ENCODE results near the gene CD99. TPM values are rescaled to one million over a fixed set of nuclear protein-coding genes. Genes with fewer than 3 reads are reported as not detected.
"Not testable (repeated sequence)": the region's sequence is repeated elsewhere in the genome, so short reads cannot be mapped to it uniquely, and the experiment has no call there.

The CD99 gene
- total RNA-seq, 2 donors from 2014 or later, result 148 to 222 TPM

- peaks cover 2 to 6% of the 10 kb centered on the region in 2 donors for H3K36me3 Mint-ChIP-seq (ENCODE audit: insufficient read depth in 2 of 2)
- H3K9me3 Mint-ChIP-seq, result no peaks in the 10 kb centered on the region
- no peak for ATAC-seq (replicated peaks in 1 of 2)
- no peak for DNase-seq
- H3K4me3 Mint-ChIP-seq, result peak overlapping the region; percentile 73 to 84
- peak overlapping the region; percentile 98 for H3K27ac Mint-ChIP-seq
- no peaks in the 10 kb centered on the region for H3K27me3 Mint-ChIP-seq (ENCODE audit: low read depth)
- peaks cover 59% of the 10 kb centered on the region for H3K4me1 Mint-ChIP-seq (ENCODE audit: low read depth)
These were observed 18.5 kb downstream of the CD99 start for GRCh38 chrX:2709556-2709955.

GRCh38 chrX:2710041-2710840 is 19.1 kb downstream of the CD99 start:
- peaks cover 52% of the 10 kb centered on the region for H3K4me1 Mint-ChIP-seq (ENCODE audit: low read depth)
- peaks cover 2 to 10% of the 10 kb centered on the region in 2 donors for H3K36me3 Mint-ChIP-seq (ENCODE audit: insufficient read depth in 2 of 2)
- H3K27me3 Mint-ChIP-seq (ENCODE audit: low read depth), result no peaks in the 10 kb centered on the region
- DNase-seq (peak; percentile 50 to 51), ATAC-seq (replicated peaks in 1 of 2) (peak; percentile 64 to 68)
- peak overlapping the region; percentile 98 for H3K27ac Mint-ChIP-seq
- H3K4me3 Mint-ChIP-seq, result peak overlapping the region; percentile 73 to 84
- H3K9me3 Mint-ChIP-seq, result no peaks in the 10 kb centered on the region

- no peaks in the 10 kb centered on the region for H3K27me3 Mint-ChIP-seq (ENCODE audit: low read depth)
- H3K9me3 Mint-ChIP-seq, result no peaks in the 10 kb centered on the region
- peaks cover 44% of the 10 kb centered on the region for H3K4me1 Mint-ChIP-seq (ENCODE audit: low read depth)
- peak overlapping the region; percentile 50 for H3K27ac Mint-ChIP-seq
- ATAC-seq (replicated peaks in 1 of 2) (no peak), DNase-seq (no peak)
- peaks cover 5 to 21% of the 10 kb centered on the region in 2 donors for H3K36me3 Mint-ChIP-seq (ENCODE audit: insufficient read depth in 2 of 2)
- H3K4me3 Mint-ChIP-seq, result no peak overlapping the region
These were observed 20.3 kb downstream of the CD99 start for GRCh38 chrX:2711441-2711840.

GRCh38 chrX:2712428-2712827 is 21.3 kb downstream of the CD99 start:
- no peak for DNase-seq
- H3K9me3 Mint-ChIP-seq, result no peaks in the 10 kb centered on the region
- H3K36me3 Mint-ChIP-seq (ENCODE audit: insufficient read depth in 2 of 2), result peaks cover 7 to 23% of the 10 kb centered on the region in 2 donors
- H3K27ac Mint-ChIP-seq, result no peak overlapping the region
- H3K4me3 Mint-ChIP-seq, result no peak overlapping the region
- no peak for ATAC-seq (replicated peaks in 1 of 2)
- H3K27me3 Mint-ChIP-seq (ENCODE audit: low read depth), result no peaks in the 10 kb centered on the region
- peaks cover 36% of the 10 kb centered on the region for H3K4me1 Mint-ChIP-seq (ENCODE audit: low read depth)

- H3K4me3 Mint-ChIP-seq, result no peak overlapping the region
- H3K36me3 Mint-ChIP-seq (ENCODE audit: insufficient read depth in 2 of 2), result peaks cover 7 to 27% of the 10 kb centered on the region in 2 donors
- peaks cover 29% of the 10 kb centered on the region for H3K4me1 Mint-ChIP-seq (ENCODE audit: low read depth)
- ATAC-seq (replicated peaks in 1 of 2) (no peak), DNase-seq (no peak)
- H3K27ac Mint-ChIP-seq, result no peak overlapping the region
- H3K9me3 Mint-ChIP-seq, result no peaks in the 10 kb centered on the region
- no peaks in the 10 kb centered on the region for H3K27me3 Mint-ChIP-seq (ENCODE audit: low read depth)
These were observed 22.1 kb downstream of the CD99 start for GRCh38 chrX:2712890-2713840.

GRCh38 chrX:2714551-2714950 is 23.5 kb downstream of the CD99 start:
- no peak for ATAC-seq (replicated peaks in 1 of 2)
- Mint-ChIP-seq H3K4me1 (ENCODE audit: low read depth) (peaks cover 15% of the 10 kb centered on the region), H3K36me3 (ENCODE audit: insufficient read depth in 2 of 2) (peaks cover 15 to 39% of the 10 kb centered on the region in 2 donors), H3K4me3 (peak overlapping the region in 1 of 2 donors; percentile 60), H3K9me3 (no peaks in the 10 kb centered on the region), H3K27ac (peak overlapping the region; percentile 84), H3K27me3 (ENCODE audit: low read depth) (no peaks in the 10 kb centered on the region)
- no peak for DNase-seq

GRCh38 chrX:2715066-2715600 is 24.0 kb downstream of the CD99 start:
- peaks cover 16 to 44% of the 10 kb centered on the region in 2 donors for H3K36me3 Mint-ChIP-seq (ENCODE audit: insufficient read depth in 2 of 2)
- peak overlapping the region; percentile 18 to 37 for H3K4me3 Mint-ChIP-seq
- H3K9me3 Mint-ChIP-seq, result no peaks in the 10 kb centered on the region
- H3K27ac Mint-ChIP-seq, result peak overlapping the region; percentile 78
- peaks cover 9% of the 10 kb centered on the region for H3K4me1 Mint-ChIP-seq (ENCODE audit: low read depth)
- no peak for DNase-seq
- ATAC-seq (replicated peaks in 1 of 2), result no peak
- H3K27me3 Mint-ChIP-seq (ENCODE audit: low read depth), result no peaks in the 10 kb centered on the region

GRCh38 chrX:2717312-2717711 is 26.2 kb downstream of the CD99 start:
- peak overlapping the region; percentile 85 for H3K27ac Mint-ChIP-seq
- H3K36me3 Mint-ChIP-seq (ENCODE audit: insufficient read depth in 2 of 2), result peaks cover 17 to 44% of the 10 kb centered on the region in 2 donors
- no peaks in the 10 kb centered on the region for H3K27me3 Mint-ChIP-seq (ENCODE audit: low read depth)
- no peaks in the 10 kb centered on the region for H3K9me3 Mint-ChIP-seq
- H3K4me1 Mint-ChIP-seq (ENCODE audit: low read depth), result no peaks in the 10 kb centered on the region
- ATAC-seq (replicated peaks in 1 of 2), result peak; percentile 70 to 71
- DNase-seq, result no peak
- peak overlapping the region; percentile 55 to 69 for H3K4me3 Mint-ChIP-seq

GRCh38 chrX:2718821-2719220 is 27.7 kb downstream of the CD99 start:
- DNase-seq, result no peak
- no peak overlapping the region for H3K27ac Mint-ChIP-seq
- H3K4me1 Mint-ChIP-seq (ENCODE audit: low read depth), result no peaks in the 10 kb centered on the region
- no peaks in the 10 kb centered on the region for H3K9me3 Mint-ChIP-seq
- peak overlapping the region in 1 of 2 donors; percentile 12 for H3K4me3 Mint-ChIP-seq
- H3K36me3 Mint-ChIP-seq (ENCODE audit: insufficient read depth in 2 of 2), result peaks cover 23 to 46% of the 10 kb centered on the region in 2 donors
- H3K27me3 Mint-ChIP-seq (ENCODE audit: low read depth), result no peaks in the 10 kb centered on the region
- no peak for ATAC-seq (replicated peaks in 1 of 2)

GRCh38 chrX:2719774-2720447 is 28.8 kb downstream of the CD99 start:
- Mint-ChIP-seq H3K36me3 (ENCODE audit: insufficient read depth in 2 of 2) (peaks cover 23 to 44% of the 10 kb centered on the region in 2 donors), H3K27me3 (ENCODE audit: low read depth) (no peaks in the 10 kb centered on the region), H3K4me3 (no peak overlapping the region), H3K27ac (no peak overlapping the region), H3K4me1 (ENCODE audit: low read depth) (no peaks in the 10 kb centered on the region), H3K9me3 (no peaks in the 10 kb centered on the region)
- ATAC-seq (replicated peaks in 1 of 2) (no peak), DNase-seq (no peak)

GRCh38 chrX:2723286-2723879 is 32.3 kb downstream of the CD99 start:
- Mint-ChIP-seq H3K4me1 (ENCODE audit: low read depth) (no peaks in the 10 kb centered on the region), H3K36me3 (ENCODE audit: insufficient read depth in 2 of 2) (peaks cover 26 to 32% of the 10 kb centered on the region in 2 donors), H3K9me3 (no peaks in the 10 kb centered on the region), H3K27ac (no peak overlapping the region), H3K27me3 (ENCODE audit: low read depth) (no peaks in the 10 kb centered on the region), H3K4me3 (no peak overlapping the region)
- ATAC-seq (replicated peaks in 1 of 2), result no peak
- DNase-seq, result no peak

GRCh38 chrX:2727264-2727663 is 36.2 kb downstream of the CD99 start:
- not testable (repeated sequence) for DNase-seq; ATAC-seq (replicated peaks in 1 of 2); H3K27me3 Mint-ChIP-seq (ENCODE audit: low read depth); H3K27ac Mint-ChIP-seq; H3K9me3 Mint-ChIP-seq; H3K4me1 Mint-ChIP-seq (ENCODE audit: low read depth); H3K4me3 Mint-ChIP-seq
- H3K36me3 Mint-ChIP-seq (ENCODE audit: insufficient read depth in 2 of 2), result peaks cover 14 to 20% of the 10 kb centered on the region in 2 donors
